GM19395 (cell line): Measurements from ENCODE around the gene C4orf51.

ENCODE experiments used
- ATAC-seq: cut with Tn5 transposase; IDR thresholded peaks from one replicate; pipeline ENCODE4 v1.9.1; 2021; ENCODE audit warnings: mild to moderate bottlenecking, moderate library complexity; ENCODE audit not compliant: unreplicated experiment

C4orf51 gene

GRCh38 chr4:145709336-145709735 lies 29.4 kb downstream of the C4orf51 start:
- no peak for ATAC-seq

GRCh38 chr4:145709843-145710242 lies 29.9 kb downstream of the C4orf51 start:
- ATAC-seq = peak; percentile 85

- ATAC-seq = no peak
Observed at GRCh38 chr4:145716200-145716599, 36.3 kb downstream of the C4orf51 start.

- no peak for ATAC-seq
Observed at GRCh38 chr4:145716661-145717200, 36.8 kb downstream of the C4orf51 start.

GRCh38 chr4:145719752-145720624 lies 40.0 kb downstream of the C4orf51 start:
- ATAC-seq = peak; percentile 81

- peak; percentile 24 for ATAC-seq
Observed at GRCh38 chr4:145720656-145721055, 40.7 kb downstream of the C4orf51 start.

GRCh38 chr4:145722561-145722960 lies 42.6 kb downstream of the C4orf51 start:
- no peak for ATAC-seq

- no peak for ATAC-seq
Observed at GRCh38 chr4:145723336-145723735, 43.4 kb downstream of the C4orf51 start.

- no peak for ATAC-seq
Observed at GRCh38 chr4:145730026-145730425, 50.1 kb downstream of the C4orf51 start.

GRCh38 chr4:145731028-145731427 lies 51.1 kb downstream of the C4orf51 start:
- ATAC-seq = no peak

- no peak for ATAC-seq
Observed at GRCh38 chr4:145732001-145732815, 52.3 kb downstream of the C4orf51 start.

- ATAC-seq = peak; percentile 79
Observed at GRCh38 chr4:145732895-145733880, 53.2 kb downstream of the C4orf51 start.

- ATAC-seq = no peak
Observed at GRCh38 chr4:145734031-145734430, 54.1 kb downstream of the C4orf51 start.

GRCh38 chr4:145734576-145735346 lies 54.8 kb downstream of the C4orf51 start:
- ATAC-seq = no peak

- no peak for ATAC-seq
Observed at GRCh38 chr4:145735347-145735675, 55.4 kb downstream of the C4orf51 start.

- ATAC-seq = no peak
Observed at GRCh38 chr4:145735827-145736226, 55.9 kb downstream of the C4orf51 start.

GRCh38 chr4:145736241-145736831 lies 56.4 kb downstream of the C4orf51 start:
- ATAC-seq = no peak

- ATAC-seq = no peak
Observed at GRCh38 chr4:145739845-145740244, 59.9 kb downstream of the C4orf51 start.

GRCh38 chr4:145740806-145741205 lies 60.9 kb downstream of the C4orf51 start:
- no peak for ATAC-seq
